GM12872 (cell line): ENCODE data around the gene FOLR2.

Source experiments
- CTCF ChIP-seq: IDR thresholded peaks from 3 replicates; pipeline ENCODE4 v1.5.1; 2011; ENCODE audit warnings: low read depth, mild to moderate bottlenecking, low read length, moderate library complexity; ENCODE audit not compliant: insufficient read depth

The FOLR2 gene

GRCh38 chr11:72227316-72228228 is 11.0 kb downstream of the FOLR2 start:
- no peak for TF ChIP-seq CTCF

GRCh38 chr11:72228229-72228843 is 11.7 kb downstream of the FOLR2 start:
- TF ChIP-seq CTCF = no peak

- no peak for TF ChIP-seq CTCF
Measured at GRCh38 chr11:72228844-72229231, 12.2 kb downstream of the FOLR2 start.

- no peak for TF ChIP-seq CTCF
Measured at GRCh38 chr11:72229336-72229924, 12.8 kb downstream of the FOLR2 start.

GRCh38 chr11:72229925-72230763 is 13.6 kb downstream of the FOLR2 start:
- TF ChIP-seq CTCF = no peak

GRCh38 chr11:72230764-72231365 is 14.3 kb downstream of the FOLR2 start:
- no peak for TF ChIP-seq CTCF
